OCI-LY7 (cell line): ENCODE results near the gene ZNF559.

Experiments
- EZH2phosphoT487 ChIP-seq: fragments of 200-600 bp; sonication (generic); IDR thresholded peaks from 2 replicates; pipeline ENCODE4 v1.6.1; 2018; ENCODE audit warnings: low read depth, borderline replicate concordance, mild to moderate bottlenecking, mixed run types, antibody characterized with exemption, low read length, moderate library complexity, mixed read lengths
- TF ChIP-seq, protein P1 (sequence below): fragments of 200-600 bp; sonication (generic); conservative IDR thresholded peaks from 2 replicates; pipeline ENCODE4 v1.5.1; 2014; ENCODE audit warnings: mild to moderate bottlenecking, antibody characterized with exemption, low read length, moderate library complexity, mixed read lengths

DNA sequence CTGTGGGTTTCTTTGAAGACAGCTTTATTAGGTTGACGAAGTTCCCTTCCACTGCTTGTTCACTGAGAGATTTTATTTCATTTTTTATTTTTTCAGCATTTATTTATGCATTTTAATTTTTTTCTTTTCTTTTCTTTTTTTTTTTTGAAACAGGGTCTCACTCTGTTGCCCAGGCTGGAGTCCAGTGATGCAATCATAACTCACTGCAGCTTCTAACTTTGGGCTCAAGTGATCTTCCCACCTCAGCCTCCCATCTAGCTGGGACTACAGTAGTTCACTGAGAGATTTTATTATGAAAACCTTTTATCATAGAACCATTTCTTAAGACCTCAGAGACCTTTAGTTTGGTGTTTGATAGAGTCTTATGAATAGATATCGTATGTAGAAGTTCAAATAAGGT lies 28.5 kb downstream of the ZNF559 start:
- TF ChIP-seq, protein P1, sequence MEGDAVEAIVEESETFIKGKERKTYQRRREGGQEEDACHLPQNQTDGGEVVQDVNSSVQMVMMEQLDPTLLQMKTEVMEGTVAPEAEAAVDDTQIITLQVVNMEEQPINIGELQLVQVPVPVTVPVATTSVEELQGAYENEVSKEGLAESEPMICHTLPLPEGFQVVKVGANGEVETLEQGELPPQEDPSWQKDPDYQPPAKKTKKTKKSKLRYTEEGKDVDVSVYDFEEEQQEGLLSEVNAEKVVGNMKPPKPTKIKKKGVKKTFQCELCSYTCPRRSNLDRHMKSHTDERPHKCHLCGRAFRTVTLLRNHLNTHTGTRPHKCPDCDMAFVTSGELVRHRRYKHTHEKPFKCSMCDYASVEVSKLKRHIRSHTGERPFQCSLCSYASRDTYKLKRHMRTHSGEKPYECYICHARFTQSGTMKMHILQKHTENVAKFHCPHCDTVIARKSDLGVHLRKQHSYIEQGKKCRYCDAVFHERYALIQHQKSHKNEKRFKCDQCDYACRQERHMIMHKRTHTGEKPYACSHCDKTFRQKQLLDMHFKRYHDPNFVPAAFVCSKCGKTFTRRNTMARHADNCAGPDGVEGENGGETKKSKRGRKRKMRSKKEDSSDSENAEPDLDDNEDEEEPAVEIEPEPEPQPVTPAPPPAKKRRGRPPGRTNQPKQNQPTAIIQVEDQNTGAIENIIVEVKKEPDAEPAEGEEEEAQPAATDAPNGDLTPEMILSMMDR, result no peak
- TF ChIP-seq EZH2phosphoT487, result no peak
